Breast epithelium (tissue), 3 donors: ENCODE measurements around the gene BTBD1.

Experiments
- POLR2AphosphoS5 ChIP-seq, 3 donors: sonication (generic); formaldehyde crosslinking; IDR thresholded peaks; one replicate each; pipeline ENCODE4 v1.6.1; 2017; ENCODE audit warnings: antibody characterized with exemption in 3 of 3
- TF ChIP-seq, protein P1 (sequence below), 3 donors: fragments of 450-650 bp; IDR thresholded peaks; one replicate each; pipeline ENCODE4 v1.5.1; 2016 to 2017; ENCODE audit warnings: antibody characterized with exemption in 3 of 3, mild to moderate bottlenecking in 3 of 3, moderate library complexity in 3 of 3

DNA sequence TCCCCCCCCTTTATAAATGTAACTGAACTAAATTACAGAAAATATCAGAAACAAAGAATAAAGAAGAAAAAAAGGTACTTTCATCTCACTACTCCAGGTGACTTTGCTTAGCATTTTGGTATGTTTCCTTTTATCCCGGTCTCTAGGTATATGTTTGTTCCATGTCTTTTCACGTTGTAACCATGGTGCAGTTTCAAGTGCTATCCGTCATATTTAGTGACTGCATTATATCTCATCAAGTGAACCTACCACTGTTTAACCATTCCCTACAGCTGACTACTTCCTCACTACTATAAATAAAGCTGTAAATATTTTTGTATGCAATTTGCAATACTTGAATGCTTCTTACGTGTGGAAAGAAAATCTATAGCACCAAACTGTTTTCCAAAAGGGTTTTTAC is 2.2 kb downstream of the BTBD1 start:
- TF ChIP-seq, protein P1, sequence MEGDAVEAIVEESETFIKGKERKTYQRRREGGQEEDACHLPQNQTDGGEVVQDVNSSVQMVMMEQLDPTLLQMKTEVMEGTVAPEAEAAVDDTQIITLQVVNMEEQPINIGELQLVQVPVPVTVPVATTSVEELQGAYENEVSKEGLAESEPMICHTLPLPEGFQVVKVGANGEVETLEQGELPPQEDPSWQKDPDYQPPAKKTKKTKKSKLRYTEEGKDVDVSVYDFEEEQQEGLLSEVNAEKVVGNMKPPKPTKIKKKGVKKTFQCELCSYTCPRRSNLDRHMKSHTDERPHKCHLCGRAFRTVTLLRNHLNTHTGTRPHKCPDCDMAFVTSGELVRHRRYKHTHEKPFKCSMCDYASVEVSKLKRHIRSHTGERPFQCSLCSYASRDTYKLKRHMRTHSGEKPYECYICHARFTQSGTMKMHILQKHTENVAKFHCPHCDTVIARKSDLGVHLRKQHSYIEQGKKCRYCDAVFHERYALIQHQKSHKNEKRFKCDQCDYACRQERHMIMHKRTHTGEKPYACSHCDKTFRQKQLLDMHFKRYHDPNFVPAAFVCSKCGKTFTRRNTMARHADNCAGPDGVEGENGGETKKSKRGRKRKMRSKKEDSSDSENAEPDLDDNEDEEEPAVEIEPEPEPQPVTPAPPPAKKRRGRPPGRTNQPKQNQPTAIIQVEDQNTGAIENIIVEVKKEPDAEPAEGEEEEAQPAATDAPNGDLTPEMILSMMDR (IDR thresholded peaks at IDR 0.05) = no peak
- no peak for TF ChIP-seq POLR2AphosphoS5 (IDR thresholded peaks at IDR 0.05)
